Measurements from ENCODE around the gene CEACAM21. TPM values are rescaled to one million over a fixed set of nuclear protein-coding genes. Genes with fewer than 3 reads are reported as not detected.

The CEACAM21 gene
- total RNA-seq, 1 experiment from 2014 or later, result not detected

- Histone ChIP-seq H2BK12ac (ENCODE audit: insufficient read length, low read depth, low read length) (no peak overlapping the region), H3K79me2 (ENCODE audit: insufficient read depth, low read length) (no peaks in the 10 kb centered on the region), H4K20me1 (ENCODE audit: control insufficient read depth, insufficient read depth, insufficient read length) (no peaks in the 10 kb centered on the region), H3K14ac (ENCODE audit: insufficient read depth, low read length) (no peak overlapping the region), H3K56ac (ENCODE audit: insufficient read length, low read depth, low read length) (no peak overlapping the region), H2BK15ac (ENCODE audit: low read depth, low read length) (no peak overlapping the region), H3K23me2 (ENCODE audit: insufficient read length, low read depth, low read length, poor library complexity, severe bottlenecking) (no peaks in the 10 kb centered on the region), H2BK5ac (ENCODE audit: insufficient read length, low read length) (no peak overlapping the region), H2AK5ac (ENCODE audit: insufficient read length, low read length) (no peak overlapping the region), H3K9me3 (ENCODE audit: control insufficient read depth, low read depth, low read length) (peaks cover 6% of the 10 kb centered on the region), H3K4me1 (ENCODE audit: insufficient read depth, low read length) (no peaks in the 10 kb centered on the region), H2BK120ac (ENCODE audit: low read depth, low read length, poor library complexity, severe bottlenecking) (no peak overlapping the region), H4K91ac (ENCODE audit: insufficient read length, low read depth, low read length) (no peak overlapping the region), H4K8ac (replicated peaks; ENCODE audit: insufficient read length, low read depth, low read length) (no peak overlapping the region), H2BK20ac (ENCODE audit: low read depth, low read length, poor library complexity, severe bottlenecking) (no peak overlapping the region), H3K18ac (ENCODE audit: insufficient read length, low read depth, low read length) (no peak overlapping the region), H3K27me3 (ENCODE audit: insufficient read depth, low read length) (no peaks in the 10 kb centered on the region; the same call in 1 of the 2 replicates), H2AFZ (ENCODE audit: low read length) (no peak overlapping the region), H3T11ph (ENCODE audit: low read length) (no peak overlapping the region), H3K23ac (ENCODE audit: insufficient read length, low read depth, low read length) (no peak overlapping the region), H3K4ac (ENCODE audit: low read depth, low read length) (no peak overlapping the region), H4K5ac (ENCODE audit: insufficient read length, low read depth, low read length) (no peak overlapping the region), H3K9ac (ENCODE audit: extremely low read depth, insufficient read length, low read length) (no peak overlapping the region), H3K4me2 (ENCODE audit: insufficient read depth, insufficient read length, low read length) (no peak overlapping the region), H3K79me1 (ENCODE audit: insufficient read depth, low read depth, low read length, poor library complexity, severe bottlenecking) (no peaks in the 10 kb centered on the region), H3K27ac (ENCODE audit: insufficient read length, low read depth, low read length) (no peak overlapping the region)
- Mint-ChIP-seq H3K9me3 (peaks cover 48 to 80% of the 10 kb centered on the region in 2 experiments), H3K27me3 (ENCODE audit: low read depth) (no peaks in the 10 kb centered on the region; the same call in 1 of the 2 replicates), H3K4me1 (no peaks in the 10 kb centered on the region), H3K27ac (no peak overlapping the region), H3K4me3 (no peak overlapping the region), H3K36me3 (ENCODE audit: insufficient read depth in 1 of 3, low read depth in 3 of 3) (peaks cover 0 to 8% (median 0%) of the 10 kb centered on the region in 3 experiments; a peak in 2 of 7 replicates)
- no peak for TF ChIP-seq CTCF (conservative IDR thresholded peaks at IDR 0.05)
- no peak for DNase-seq
- no CpG with 5 or more reads among the region's 3 CpGs for WGBS (ENCODE audit: extremely low coverage, insufficient read length, low lambda C conversion rate)
Measured at GRCh38 chr19:41595890-41596280, 19.9 kb downstream of the CEACAM21 start.
